GM19324 (cell line): ENCODE results near the gene GRK1.
"Not testable (repeated sequence)": the region's sequence is repeated elsewhere in the genome, so short reads cannot be mapped to it uniquely, and the experiment has no call there.

Experiments
- ATAC-seq: cut with Tn5 transposase; IDR thresholded peaks from one replicate; pipeline ENCODE4 v1.9.1; 2021; ENCODE audit warnings: mild to moderate bottlenecking, moderate library complexity; ENCODE audit not compliant: unreplicated experiment, low FRiP score

Gene GRK1

GRCh38 chr13:113666951-113667701 is at the start of gene GRK1:
TSS of gene GRK1 (plus strand) at chr13:113667219. CDS start at chr13:113667387, 168 bp downstream.
- ATAC-seq: no peak

- ATAC-seq: no peak
Measured at GRCh38 chr13:113617961-113618360, 49.1 kb upstream of the GRK1 start.

- no peak for ATAC-seq
Measured at GRCh38 chr13:113618455-113618854, 48.6 kb upstream of the GRK1 start.

GRCh38 chr13:113620036-113620796 is 46.8 kb upstream of the GRK1 start:
- ATAC-seq: no peak

- no peak for ATAC-seq
Measured at GRCh38 chr13:113621046-113621445, 46.0 kb upstream of the GRK1 start.

- not testable (repeated sequence) for ATAC-seq
Measured at GRCh38 chr13:113621498-113621897, 45.5 kb upstream of the GRK1 start.

GRCh38 chr13:113621986-113622550 is 45.0 kb upstream of the GRK1 start:
- not testable (repeated sequence) for ATAC-seq

GRCh38 chr13:113622791-113623490 is 44.1 kb upstream of the GRK1 start:
- ATAC-seq: no peak

GRCh38 chr13:113623491-113624234 is 43.4 kb upstream of the GRK1 start:
- ATAC-seq: no peak

- no peak for ATAC-seq
Measured at GRCh38 chr13:113624235-113624587, 42.8 kb upstream of the GRK1 start.

GRCh38 chr13:113624640-113625304 is 42.2 kb upstream of the GRK1 start:
- not testable (repeated sequence) for ATAC-seq

- no peak for ATAC-seq
Measured at GRCh38 chr13:113625965-113626721, 40.9 kb upstream of the GRK1 start.

GRCh38 chr13:113627136-113627535 is 39.9 kb upstream of the GRK1 start:
- no peak for ATAC-seq

GRCh38 chr13:113628291-113629270 is 38.4 kb upstream of the GRK1 start:
- no peak for ATAC-seq

- ATAC-seq: no peak
Measured at GRCh38 chr13:113629866-113630265, 37.2 kb upstream of the GRK1 start.

GRCh38 chr13:113630296-113630695 is 36.7 kb upstream of the GRK1 start:
- no peak for ATAC-seq

GRCh38 chr13:113630804-113631203 is 36.2 kb upstream of the GRK1 start:
- ATAC-seq: no peak
